CD4-positive, alpha-beta T cell (primary cell): Measurements from ENCODE around the gene COPS3. TPM values are rescaled to one million over a fixed set of nuclear protein-coding genes. Genes with fewer than 3 reads are reported as not detected.

Experiments used
- ATAC-seq: fragments of 200-7000 bp; cut with Tn5 transposase; one replicate; pipeline ENCODE4 v1.10.0; 2022; ENCODE audit warnings: mild to moderate bottlenecking; ENCODE audit not compliant: poor library complexity
- CTCF ChIA-PET: fragments of 350-600 bp; sonication (Branson Sonifier 250); formaldehyde crosslinking; loops from one replicate; lab custom pipeline; 2021; ENCODE audit warnings: antibody characterized with exemption, inconsistent platforms; lab: Charles Lee
- POLR2A ChIA-PET: fragments of 350-600 bp; sonication (Branson Sonifier 250); formaldehyde crosslinking; loops from one replicate; lab custom pipeline; 2021; ENCODE audit warnings: antibody characterized with exemption, inconsistent platforms; lab: Charles Lee
- DNase-seq, 14 experiments: peaks; one replicate each; pipeline ENCODE4 v3.0.0-alpha.2; 2013 to 2020; ENCODE audit warnings: mixed read lengths in 2 of 14
- H3K27ac ChIP-seq, 2 donors: one replicate each; pipeline versions ENCODE4 v1.5.1 to v1.7.0; 2013; ENCODE audit warnings: low read length in 2 of 2, low read depth in 1 of 2, mild to moderate bottlenecking in 1 of 2
- H3K27me3 ChIP-seq, 2 experiments: 1 replicate in 1 of 2; 2 replicates in 1 of 2; pipeline versions ENCODE4 v1.6.1 to v1.7.0; 2013; ENCODE audit warnings: low read length in 2 of 2, control low read depth in 1 of 2, mild to moderate bottlenecking in 1 of 2, moderate library complexity in 1 of 2; ENCODE audit not compliant: insufficient read depth in 2 of 2, control insufficient read depth in 1 of 2
- H3K36me3 ChIP-seq: one replicate; pipeline ENCODE4 v1.6.1; 2013; ENCODE audit warnings: low read length, control low read depth; ENCODE audit not compliant: insufficient read depth
- H3K4me1 ChIP-seq: one replicate; pipeline ENCODE4 v1.6.1; 2013; ENCODE audit warnings: low read length, control low read depth; ENCODE audit not compliant: insufficient read depth
- H3K4me3 ChIP-seq: one replicate; pipeline ENCODE4 v1.5.1; 2013; ENCODE audit warnings: mild to moderate bottlenecking, low read length, moderate library complexity
- H3K9me3 ChIP-seq, 2 experiments: 1 replicate in 1 of 2; 2 replicates in 1 of 2; pipeline versions ENCODE4 v1.6.1 to v1.7.0; 2013; ENCODE audit warnings: low read length in 2 of 2, mild to moderate bottlenecking in 2 of 2, control low read depth in 1 of 2, moderate library complexity in 1 of 2; ENCODE audit not compliant: control insufficient read depth in 1 of 2, insufficient read depth in 1 of 2
- H3K27ac Mint-ChIP-seq: one replicate; pipeline ENCODE4 v1.8.0; 2020; ENCODE audit warnings: mixed read lengths
- H3K27me3 Mint-ChIP-seq: one replicate; pipeline ENCODE4 v1.8.0; 2021; ENCODE audit warnings: mixed read lengths
- H3K36me3 Mint-ChIP-seq: one replicate; pipeline ENCODE4 v1.8.0; 2021; ENCODE audit warnings: low read depth, mixed read lengths
- H3K4me1 Mint-ChIP-seq: one replicate; pipeline ENCODE4 v1.8.0; 2021; ENCODE audit warnings: low read depth, mixed read lengths
- H3K4me3 Mint-ChIP-seq: one replicate; pipeline ENCODE4 v1.8.0; 2020; ENCODE audit warnings: mild to moderate bottlenecking, mixed read lengths
- H3K9me3 Mint-ChIP-seq: one replicate; pipeline ENCODE4 v1.8.0; 2020; ENCODE audit warnings: mixed read lengths
- CTCF ChIP-seq: fragments of 200-600 bp; IDR thresholded peaks from one replicate; pipeline ENCODE4 v1.8.0; 2022; ENCODE audit warnings: antibody characterized with exemption, mild to moderate bottlenecking
- intact Hi-C, 2 experiments: fragments of 100-400 bp; cut with DNase I in 1 of 2; cut with micrococcal nuclease in 1 of 2; formaldehyde crosslinking; loops; one replicate each; pipeline versions ENCODE4 v1.15.1 to v1.9.0; 2023 to 2025; cut with DNase I, micrococcal nuclease
- total RNA-seq, 174 experiments: library from RNA in 2 of 174; stranded (reverse) in 2 of 174; gene quantifications; one replicate each; pipeline ENCODE4 v1.2.3 and lab custom pipeline; 2021 to 2026

Gene COPS3
- total RNA-seq, 2 experiments from 2014 or later = 73.1 to 75.0 TPM

GRCh38 chr17:17226451-17227265, 54.4 kb downstream of the COPS3 start:
- Histone ChIP-seq H3K27me3 (no peaks in the 10 kb centered on the region), H3K4me3 (no peak overlapping the region), H3K27ac (no peak overlapping the region), H3K4me1 (no peaks in the 10 kb centered on the region), H3K36me3 (peaks cover 90% of the 10 kb centered on the region), H3K9me3 (no peaks in the 10 kb centered on the region)
- H3K4me1 Mint-ChIP-seq = no peaks in the 10 kb centered on the region
- no peaks in the 10 kb centered on the region for H3K9me3 Mint-ChIP-seq
- H3K36me3 Mint-ChIP-seq = peaks cover 92% of the 10 kb centered on the region
- intact Hi-C loops = no loop called here
- no peaks in the 10 kb centered on the region for H3K27me3 Mint-ChIP-seq
- DNase-seq (no peak), ATAC-seq (no peak)
- no peak overlapping the region for H3K27ac Mint-ChIP-seq
- H3K4me3 Mint-ChIP-seq = no peak overlapping the region
- CTCF ChIA-PET = no interaction called here
- POLR2A ChIA-PET = no interaction called here
- TF ChIP-seq CTCF = no peak

GRCh38 chr17:17225901-17226300, 55.1 kb downstream of the COPS3 start:
- no peaks in the 10 kb centered on the region for H3K9me3 ChIP-seq
- no peak for TF ChIP-seq CTCF
- ChIA-PET POLR2A (no interaction called here), CTCF (no interaction called here)
- no peaks in the 10 kb centered on the region for H3K4me1 ChIP-seq
- peaks cover 92% of the 10 kb centered on the region for H3K36me3 Mint-ChIP-seq
- H3K4me1 Mint-ChIP-seq = no peaks in the 10 kb centered on the region
- H3K4me3 ChIP-seq = no peak overlapping the region
- H3K27me3 Mint-ChIP-seq = no peaks in the 10 kb centered on the region
- H3K27ac Mint-ChIP-seq = no peak overlapping the region
- H3K27me3 ChIP-seq = no peaks in the 10 kb centered on the region
- no peaks in the 10 kb centered on the region for H3K9me3 Mint-ChIP-seq
- no peak overlapping the region for H3K4me3 Mint-ChIP-seq
- no peak overlapping the region for H3K27ac ChIP-seq
- intact Hi-C loops = no loop called here
- no peak for ATAC-seq
- H3K36me3 ChIP-seq = peaks cover 90% of the 10 kb centered on the region
- DNase-seq = no peak

DNA sequence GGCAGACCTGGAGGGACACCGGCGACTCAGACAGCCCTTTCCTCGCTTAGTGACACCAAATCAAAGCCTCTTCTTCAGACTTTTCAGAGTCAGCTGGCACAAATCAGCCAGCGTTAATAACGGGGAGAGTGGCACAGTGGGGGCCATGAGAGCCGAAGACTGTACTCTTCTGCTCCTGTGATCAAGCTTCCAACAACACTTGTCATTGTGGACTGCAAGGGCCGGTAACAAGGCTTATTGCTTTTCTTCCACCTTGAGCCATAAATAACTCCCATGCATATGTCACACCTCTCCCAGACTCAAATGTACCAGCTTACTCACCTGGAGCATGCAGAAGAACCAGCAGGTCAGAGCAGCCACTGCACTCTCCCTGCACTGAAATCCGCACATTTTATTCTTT, 56.9 kb downstream of the COPS3 start:
- no peaks in the 10 kb centered on the region for H3K27me3 Mint-ChIP-seq
- H3K27ac ChIP-seq = no peak overlapping the region
- TF ChIP-seq CTCF = no peak
- H3K4me3 ChIP-seq = no peak overlapping the region
- ChIA-PET POLR2A (no interaction called here), CTCF (no interaction called here)
- no peak for DNase-seq
- intact Hi-C loops = no loop called here
- H3K9me3 Mint-ChIP-seq = no peaks in the 10 kb centered on the region
- no peaks in the 10 kb centered on the region for H3K4me1 Mint-ChIP-seq
- no peaks in the 10 kb centered on the region for H3K9me3 ChIP-seq
- H3K36me3 ChIP-seq = peaks cover 91% of the 10 kb centered on the region
- no peaks in the 10 kb centered on the region for H3K27me3 ChIP-seq
- H3K4me3 Mint-ChIP-seq = no peak overlapping the region
- H3K36me3 Mint-ChIP-seq = peaks cover 89% of the 10 kb centered on the region
- no peaks in the 10 kb centered on the region for H3K4me1 ChIP-seq
- ATAC-seq = no peak
- no peak overlapping the region for H3K27ac Mint-ChIP-seq
